Activated naive CD4-positive, alpha-beta T cell treated with anti-CD3 and anti-CD28 coated beads, Interleukin-2, amount 10 ng/mL, durations not matched to agents 7 days and 5 days (primary cell): ENCODE data around the gene MED23.

Experiments
- CTCF ChIA-PET: fragments of 350-600 bp; sonication (Branson Sonifier 250); formaldehyde crosslinking; loops from one replicate; lab custom pipeline; 2021; ENCODE audit warnings: antibody characterized with exemption; lab: Charles Lee
- DNase-seq: peaks from one replicate; pipeline ENCODE4 v3.0.0-alpha.2; 2020
- H3K27ac Mint-ChIP-seq: one replicate; pipeline ENCODE4 v1.8.0; 2021; ENCODE audit warnings: mild to moderate bottlenecking, moderate library complexity, mixed read lengths
- H3K27me3 Mint-ChIP-seq: one replicate; pipeline ENCODE4 v1.8.0; 2021; ENCODE audit warnings: mild to moderate bottlenecking, mixed read lengths
- H3K36me3 Mint-ChIP-seq: one replicate; pipeline ENCODE4 v1.8.0; 2021; ENCODE audit warnings: mixed read lengths
- H3K4me1 Mint-ChIP-seq: one replicate; pipeline ENCODE4 v1.8.0; 2021; ENCODE audit warnings: mixed read lengths
- H3K4me3 Mint-ChIP-seq: one replicate; pipeline ENCODE4 v1.8.0; 2021; ENCODE audit warnings: mild to moderate bottlenecking, moderate library complexity, mixed read lengths
- H3K9me3 Mint-ChIP-seq: one replicate; pipeline ENCODE4 v1.8.0; 2021; ENCODE audit warnings: mixed read lengths

Gene MED23

DNA sequence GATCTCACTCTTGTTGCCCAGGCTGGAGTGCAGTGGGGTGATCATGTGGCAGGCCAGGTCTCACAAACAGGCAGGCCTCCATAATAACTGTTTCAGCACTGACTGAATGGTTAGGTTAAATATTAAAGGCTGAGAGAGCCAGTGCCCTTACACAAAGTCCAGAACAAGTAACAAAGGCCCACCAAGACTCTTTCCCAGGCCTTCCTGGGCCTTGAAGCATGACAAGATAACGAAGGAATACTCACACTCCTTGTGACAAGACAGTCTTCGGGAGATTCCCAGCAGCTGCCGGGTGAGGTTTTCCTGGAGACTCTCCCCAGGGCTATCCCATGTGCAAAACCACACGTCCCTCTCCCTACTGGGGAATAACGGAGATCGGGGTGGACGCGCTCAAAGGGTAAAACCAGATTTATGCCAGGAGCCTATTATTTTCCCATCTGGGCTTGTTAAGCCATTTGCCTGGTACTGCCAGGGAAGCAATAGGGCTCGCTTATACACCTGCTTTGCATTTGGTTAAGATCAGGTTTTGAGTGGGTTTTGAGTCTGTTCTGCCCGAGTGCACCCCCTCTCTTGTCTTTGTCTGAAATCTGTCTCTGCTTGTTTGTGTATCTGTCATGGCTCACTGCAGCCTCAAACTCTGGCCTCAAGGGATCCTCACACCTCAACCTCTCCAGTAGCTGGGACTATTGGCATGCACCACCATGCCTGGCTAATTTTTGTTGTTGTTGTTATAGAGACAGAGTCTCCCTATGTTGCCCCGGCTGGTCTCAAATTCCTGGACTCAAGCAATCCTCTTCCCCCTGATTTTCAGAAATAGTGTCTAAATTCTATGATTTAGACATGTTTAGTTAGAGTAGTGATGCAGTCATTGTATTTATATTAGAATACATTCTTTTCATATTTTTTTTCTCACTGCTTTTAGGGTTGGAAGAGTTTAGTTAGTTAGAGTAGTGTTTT lies 7.6 kb upstream of the MED23 start:
- Mint-ChIP-seq H3K9me3 (no peaks in the 10 kb centered on the region), H3K27ac (no peak overlapping the region), H3K36me3 (no peaks in the 10 kb centered on the region), H3K4me1 (no peaks in the 10 kb centered on the region), H3K4me3 (no peak overlapping the region), H3K27me3 (no peaks in the 10 kb centered on the region)
- CTCF ChIA-PET, result interaction anchor here (1.0 to 4.8 kb wide), 2 partner anchors 7 to 453 kb away, joined by 3 to 38 read pairs; partner anchors contain the start of gene MED23
- DNase-seq, result no peak

DNA sequence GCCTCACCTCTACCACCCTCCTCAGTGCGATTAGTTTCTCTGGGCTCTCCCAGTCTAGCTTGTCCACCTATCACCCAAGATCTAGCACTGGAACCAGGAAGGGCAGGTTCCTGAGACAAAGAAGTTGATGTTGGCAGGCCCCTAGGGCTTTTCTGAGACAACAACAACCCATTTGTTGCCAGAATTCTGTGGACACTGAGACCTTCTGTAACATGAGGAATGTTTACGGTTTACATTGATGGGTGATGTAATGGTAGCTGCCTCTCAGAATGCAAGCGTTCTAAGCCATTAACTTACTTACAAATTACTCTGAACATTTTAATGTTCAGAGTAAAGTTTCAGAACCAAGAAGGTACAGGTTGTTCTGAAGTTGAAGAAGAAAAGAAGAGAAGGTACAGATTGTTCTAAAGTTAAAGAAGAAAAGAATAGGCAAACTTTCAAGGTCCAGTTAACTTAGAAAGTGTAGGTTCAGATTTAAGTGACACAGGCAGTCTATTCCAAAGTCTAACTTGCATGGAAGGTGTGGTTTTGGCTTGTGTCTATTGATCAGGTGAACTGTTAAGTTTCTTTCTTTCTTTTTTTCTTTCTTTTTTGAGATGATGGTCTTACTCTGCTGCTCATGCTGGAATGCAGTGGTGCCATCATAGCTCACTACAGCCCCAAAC lies 3.7 kb upstream of the MED23 start:
- H3K27me3 Mint-ChIP-seq, result peaks cover 6% of the 10 kb centered on the region
- H3K27ac Mint-ChIP-seq, result no peak overlapping the region
- no peaks in the 10 kb centered on the region for H3K36me3 Mint-ChIP-seq
- CTCF ChIA-PET, result interaction anchor here (0.7 kb wide), 1 partner anchor 112 kb away, joined by 3 read pairs; no protein-coding TSS in a partner anchor
- peaks cover 20% of the 10 kb centered on the region for H3K4me1 Mint-ChIP-seq
- DNase-seq, result no peak
- no peak overlapping the region for H3K4me3 Mint-ChIP-seq
- no peaks in the 10 kb centered on the region for H3K9me3 Mint-ChIP-seq

DNA sequence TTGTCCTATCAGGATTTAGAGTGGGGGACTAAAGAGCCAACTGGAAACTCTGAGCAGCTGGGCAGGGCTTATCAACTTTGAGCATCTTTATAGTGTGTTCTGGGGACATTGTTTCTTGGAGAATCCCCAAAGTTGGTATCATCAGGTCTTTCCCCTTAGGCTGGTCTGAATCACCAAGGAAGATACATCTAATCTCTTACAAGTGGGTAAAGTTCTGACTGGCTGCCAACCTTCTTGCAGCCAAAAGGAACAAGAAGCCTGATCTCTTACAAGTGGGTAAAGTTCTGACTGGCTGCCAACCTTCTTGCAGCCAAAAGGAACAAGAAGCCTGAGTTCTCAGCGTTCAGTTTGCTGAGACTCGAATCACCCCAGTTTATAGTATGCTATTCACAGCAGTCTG lies 1.6 kb upstream of the MED23 start:
- no peak for DNase-seq
- no peak overlapping the region for H3K27ac Mint-ChIP-seq

DNA sequence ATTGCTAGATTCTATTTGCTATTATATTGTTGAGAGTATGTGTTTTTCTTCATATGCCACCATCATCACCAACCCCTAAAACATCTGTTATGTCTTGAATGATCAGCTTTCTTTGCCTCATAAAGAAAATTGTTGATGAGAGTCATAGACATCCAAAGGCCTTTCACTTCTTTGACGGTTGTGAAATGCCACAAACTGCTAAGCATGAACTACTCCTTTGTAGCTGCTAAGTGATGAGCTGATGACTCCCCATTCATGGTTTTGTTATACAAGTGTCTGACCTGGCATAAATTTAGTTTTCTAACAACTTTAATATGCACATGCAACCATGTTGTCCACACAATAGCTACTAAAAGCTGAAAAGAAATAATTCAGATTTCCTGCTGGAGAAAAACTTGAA lies 684 bp upstream of the MED23 start:
- Mint-ChIP-seq H3K36me3 (peaks cover 6% of the 10 kb centered on the region), H3K9me3 (no peaks in the 10 kb centered on the region), H3K4me1 (peaks cover 31% of the 10 kb centered on the region), H3K27me3 (peaks cover 6% of the 10 kb centered on the region), H3K4me3 (peak overlapping the region; percentile 98), H3K27ac (peak overlapping the region; percentile 6)
- CTCF ChIA-PET, result interaction anchor here (0.7 to 2.6 kb wide), 28 partner anchors 10 to 744 kb away, joined by 3 to 38 read pairs (median 4); partner anchors contain the start of gene ENPP3
- DNase-seq, result no peak

More for the DNA sequence above, 1.6 kb upstream of the MED23 start:
- Mint-ChIP-seq H3K4me1 (peaks cover 31% of the 10 kb centered on the region), H3K9me3 (no peaks in the 10 kb centered on the region), H3K27me3 (peaks cover 6% of the 10 kb centered on the region), H3K36me3 (peaks cover 3% of the 10 kb centered on the region), H3K4me3 (no peak overlapping the region)
- CTCF ChIA-PET, result interaction anchor here (1.3 to 2.6 kb wide), 4 partner anchors 9 to 447 kb away, joined by 3 to 38 read pairs (median 9); partner anchors contain the start of gene ENPP3

DNA sequence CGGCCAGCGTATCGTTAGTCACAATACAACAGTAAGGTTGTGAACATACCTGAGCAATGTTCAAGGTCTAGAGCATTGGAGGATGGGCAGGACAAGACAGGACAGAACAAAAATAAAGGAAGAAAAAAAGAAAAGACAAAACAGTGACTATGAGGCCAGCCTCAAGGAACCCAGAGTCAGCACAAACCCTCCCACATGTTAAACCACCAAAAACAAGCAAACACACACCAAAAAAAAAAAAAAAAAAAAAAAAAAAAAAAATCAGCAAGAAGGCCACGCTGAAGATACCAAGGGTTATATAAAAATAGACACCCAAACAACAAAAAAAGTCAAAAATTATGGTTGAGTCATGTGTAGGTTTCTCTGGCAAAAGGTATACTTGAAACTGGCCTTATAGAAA lies 12.8 kb downstream of the MED23 start:
- Mint-ChIP-seq H3K4me1 (no peaks in the 10 kb centered on the region), H3K36me3 (peaks cover 40% of the 10 kb centered on the region), H3K9me3 (no peaks in the 10 kb centered on the region), H3K4me3 (no peak overlapping the region), H3K27ac (no peak overlapping the region), H3K27me3 (no peaks in the 10 kb centered on the region)
- DNase-seq, result no peak
- CTCF ChIA-PET, result no interaction called here

DNA sequence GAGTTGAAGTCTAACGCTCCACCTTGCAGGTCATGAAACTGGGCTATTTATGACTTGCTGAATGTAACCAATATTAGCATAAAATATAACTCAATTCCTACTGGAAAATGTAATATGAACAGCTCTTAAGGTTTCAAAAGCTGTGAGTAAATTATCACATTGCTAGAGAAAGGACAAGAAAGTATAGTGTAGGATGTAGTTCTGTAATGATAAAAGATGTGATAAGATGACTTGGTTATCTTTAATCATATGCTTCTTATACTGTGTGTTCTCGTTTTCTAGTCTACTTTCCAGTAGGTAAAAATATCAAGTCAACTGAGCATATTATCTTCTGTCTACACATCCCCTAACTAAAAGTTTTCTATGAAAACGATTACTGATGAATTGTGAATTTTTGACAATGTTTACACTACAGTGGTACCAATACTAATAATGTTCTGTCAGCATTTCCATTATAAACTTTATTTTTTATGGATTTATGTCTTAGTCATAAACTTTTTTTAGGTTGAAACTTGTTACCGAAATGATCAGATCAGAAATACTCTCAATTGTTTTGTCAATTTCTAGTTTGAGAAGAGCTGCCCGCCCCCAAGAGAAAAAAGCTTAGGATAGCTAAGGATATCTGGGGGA lies 14.6 kb downstream of the MED23 start:
- H3K4me3 Mint-ChIP-seq, result no peak overlapping the region
- H3K9me3 Mint-ChIP-seq, result no peaks in the 10 kb centered on the region
- H3K36me3 Mint-ChIP-seq, result peaks cover 44% of the 10 kb centered on the region
- no peaks in the 10 kb centered on the region for H3K4me1 Mint-ChIP-seq
- no peak overlapping the region for H3K27ac Mint-ChIP-seq
- H3K27me3 Mint-ChIP-seq, result no peaks in the 10 kb centered on the region
- no peak for DNase-seq
- CTCF ChIA-PET, result interaction anchor here (0.8 to 1.3 kb wide), 2 partner anchors 9 to 17 kb away, joined by 3 read pairs; no protein-coding TSS in a partner anchor

DNA sequence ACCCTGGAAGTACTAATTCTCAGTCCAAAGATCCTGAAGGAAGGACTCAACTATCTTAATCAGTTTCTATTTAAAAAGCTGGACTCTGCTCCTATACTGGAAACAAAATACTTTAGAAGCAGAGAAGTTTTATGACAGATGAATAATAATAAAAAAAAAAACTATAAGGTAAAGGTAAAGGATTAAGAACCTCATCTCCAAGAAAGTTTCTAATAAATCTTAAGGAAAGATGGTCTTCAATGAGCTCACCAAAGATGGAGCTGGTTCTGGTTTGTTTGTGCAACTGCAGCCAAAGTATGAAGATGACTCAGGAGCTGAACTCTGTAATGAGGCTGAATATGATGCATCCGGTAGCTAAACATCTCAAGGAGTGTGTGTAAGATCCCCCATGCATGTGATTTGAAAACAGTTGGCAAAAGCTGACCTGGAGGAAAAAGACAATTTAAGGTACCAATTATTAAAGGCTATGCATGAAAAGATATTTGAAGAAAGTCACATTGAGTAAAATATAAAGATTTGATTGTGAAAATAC lies 25.2 kb downstream of the MED23 start:
- H3K36me3 Mint-ChIP-seq, result peaks cover 40% of the 10 kb centered on the region
- DNase-seq, result no peak

DNA sequence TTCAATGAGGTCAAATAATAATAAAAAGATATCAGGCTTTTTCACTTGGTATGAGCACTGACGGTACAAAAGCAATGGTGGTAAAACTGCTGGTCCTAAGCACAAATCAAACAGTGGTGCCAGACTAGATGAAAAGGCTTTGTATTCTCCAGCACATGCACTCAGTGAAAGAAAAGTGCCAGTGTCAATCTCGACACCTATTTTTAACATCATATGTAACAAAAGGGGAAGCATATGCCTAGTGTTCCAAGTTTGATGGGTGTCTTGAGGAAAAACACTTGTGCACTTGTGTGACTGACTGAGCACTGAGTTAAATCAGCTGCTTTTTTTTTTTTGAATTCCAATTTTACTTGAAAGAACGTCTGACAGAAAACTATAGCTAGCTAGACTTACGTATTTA lies 27.3 kb downstream of the MED23 start:
- no peaks in the 10 kb centered on the region for H3K9me3 Mint-ChIP-seq
- H3K4me1 Mint-ChIP-seq, result no peaks in the 10 kb centered on the region
- CTCF ChIA-PET, result no interaction called here
- H3K27ac Mint-ChIP-seq, result no peak overlapping the region
- H3K36me3 Mint-ChIP-seq, result peaks cover 36% of the 10 kb centered on the region
- H3K4me3 Mint-ChIP-seq, result no peak overlapping the region
- no peak for DNase-seq
- no peaks in the 10 kb centered on the region for H3K27me3 Mint-ChIP-seq

More for the DNA sequence above, 25.2 kb downstream of the MED23 start:
- no peaks in the 10 kb centered on the region for H3K27me3 Mint-ChIP-seq
- H3K27ac Mint-ChIP-seq, result no peak overlapping the region
- no peaks in the 10 kb centered on the region for H3K9me3 Mint-ChIP-seq
- H3K4me3 Mint-ChIP-seq, result no peak overlapping the region
- no peaks in the 10 kb centered on the region for H3K4me1 Mint-ChIP-seq
- CTCF ChIA-PET, result interaction anchor here (0.8 to 1.3 kb wide), 2 partner anchors 11 to 83 kb away, joined by 3 to 4 read pairs; no protein-coding TSS in a partner anchor

DNA sequence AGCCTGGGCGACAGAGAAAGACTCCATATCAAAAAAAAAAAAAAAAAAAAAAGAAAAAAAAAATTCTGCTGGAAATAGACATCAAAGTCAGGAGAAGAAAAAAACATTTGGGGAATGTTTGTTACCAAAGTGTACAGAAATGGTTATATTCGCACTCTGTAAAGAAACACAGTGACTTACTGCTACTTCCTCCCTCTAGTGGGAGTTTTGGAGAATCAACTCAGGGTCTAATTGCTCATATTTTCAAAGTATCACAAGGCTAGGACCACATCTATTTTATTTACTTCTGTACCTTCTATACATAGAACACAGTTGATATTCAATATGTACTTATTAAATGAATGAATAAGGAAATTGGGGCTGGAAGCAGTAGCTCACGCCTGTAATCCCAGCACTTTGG lies 30.6 kb downstream of the MED23 start:
- no peaks in the 10 kb centered on the region for H3K4me1 Mint-ChIP-seq
- H3K4me3 Mint-ChIP-seq, result no peak overlapping the region
- peaks cover 46% of the 10 kb centered on the region for H3K36me3 Mint-ChIP-seq
- no peak overlapping the region for H3K27ac Mint-ChIP-seq
- DNase-seq, result no peak
- CTCF ChIA-PET, result interaction anchor here (0.6 to 1.0 kb wide), 3 partner anchors 31 to 386 kb away, joined by 3 to 4 read pairs (median 3); no protein-coding TSS in a partner anchor
- no peaks in the 10 kb centered on the region for H3K9me3 Mint-ChIP-seq
- H3K27me3 Mint-ChIP-seq, result no peaks in the 10 kb centered on the region

DNA sequence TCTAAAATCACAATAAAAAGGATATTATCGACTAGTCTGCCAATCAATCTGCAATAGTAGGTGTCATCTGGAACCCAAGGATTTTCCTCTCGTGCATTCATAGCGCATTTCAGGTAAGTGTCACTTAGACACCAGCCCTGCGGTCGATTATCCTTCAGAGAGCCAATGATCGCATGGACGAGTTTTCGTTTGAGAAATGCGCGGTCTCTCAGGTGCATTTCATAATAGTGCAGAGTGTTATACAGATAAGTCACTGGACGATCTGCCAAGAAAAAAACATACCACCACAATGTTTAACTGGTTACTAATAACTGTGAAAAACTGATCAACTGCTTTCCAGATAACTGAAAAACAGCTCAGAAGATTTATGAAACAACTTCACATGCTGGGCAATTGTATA lies 34.0 kb downstream of the MED23 start:
- no peak for DNase-seq
- H3K4me3 Mint-ChIP-seq, result no peak overlapping the region

DNA sequence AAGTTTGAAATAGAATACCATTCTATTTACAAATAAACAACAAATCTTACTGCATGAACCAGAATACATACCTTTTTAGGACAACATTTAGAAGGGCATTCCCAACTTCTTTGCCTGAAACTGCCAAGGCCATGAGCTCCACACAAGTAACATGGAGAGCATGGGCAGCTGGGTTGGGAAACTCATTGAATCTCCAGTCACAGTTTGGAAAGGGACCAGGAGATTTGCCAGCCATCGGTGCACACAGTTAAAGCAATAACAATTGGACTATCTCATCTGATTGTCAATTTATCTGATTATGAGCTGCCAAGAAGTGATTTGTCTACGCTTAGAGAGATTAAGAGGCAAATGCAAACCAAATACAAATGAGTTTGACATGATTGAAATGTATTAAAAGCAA lies 35.1 kb downstream of the MED23 start:
- Mint-ChIP-seq H3K4me3 (no peak overlapping the region), H3K9me3 (no peaks in the 10 kb centered on the region), H3K27ac (no peak overlapping the region), H3K36me3 (peaks cover 45% of the 10 kb centered on the region), H3K27me3 (no peaks in the 10 kb centered on the region), H3K4me1 (no peaks in the 10 kb centered on the region)
- no peak for DNase-seq
- CTCF ChIA-PET, result interaction anchor here (2.5 kb wide), 1 partner anchor 35 kb away, joined by 9 read pairs; the partner anchor contains the start of gene MED23

More for the DNA sequence above, 34.0 kb downstream of the MED23 start:
- no peaks in the 10 kb centered on the region for H3K27me3 Mint-ChIP-seq
- H3K27ac Mint-ChIP-seq, result no peak overlapping the region
- H3K4me1 Mint-ChIP-seq, result no peaks in the 10 kb centered on the region
- no peaks in the 10 kb centered on the region for H3K9me3 Mint-ChIP-seq
- peaks cover 52% of the 10 kb centered on the region for H3K36me3 Mint-ChIP-seq
- CTCF ChIA-PET, result no interaction called here

DNA sequence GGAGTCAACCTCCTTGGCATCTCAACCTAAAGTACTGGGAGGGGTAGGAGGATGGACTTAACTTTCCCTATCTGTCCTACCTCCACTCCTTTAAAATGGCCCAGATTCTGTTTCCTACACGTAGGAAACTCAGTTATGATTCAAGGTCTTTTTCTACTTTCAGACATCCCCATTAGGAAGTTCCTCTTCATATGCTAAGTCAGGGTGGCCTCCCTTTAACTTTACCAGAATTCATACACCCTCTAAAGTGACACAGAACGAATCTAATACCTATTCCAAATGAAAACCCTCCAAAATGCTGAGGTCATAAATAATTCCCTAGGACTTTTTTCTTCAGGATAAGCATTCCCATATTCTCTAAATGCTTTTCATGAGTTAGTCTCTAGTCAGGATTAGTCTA lies 39.4 kb downstream of the MED23 start:
- no peaks in the 10 kb centered on the region for H3K9me3 Mint-ChIP-seq
- CTCF ChIA-PET, result no interaction called here
- no peaks in the 10 kb centered on the region for H3K27me3 Mint-ChIP-seq
- H3K36me3 Mint-ChIP-seq, result peaks cover 44% of the 10 kb centered on the region
- no peak overlapping the region for H3K27ac Mint-ChIP-seq
- DNase-seq, result no peak
- no peak overlapping the region for H3K4me3 Mint-ChIP-seq
- H3K4me1 Mint-ChIP-seq, result no peaks in the 10 kb centered on the region

DNA sequence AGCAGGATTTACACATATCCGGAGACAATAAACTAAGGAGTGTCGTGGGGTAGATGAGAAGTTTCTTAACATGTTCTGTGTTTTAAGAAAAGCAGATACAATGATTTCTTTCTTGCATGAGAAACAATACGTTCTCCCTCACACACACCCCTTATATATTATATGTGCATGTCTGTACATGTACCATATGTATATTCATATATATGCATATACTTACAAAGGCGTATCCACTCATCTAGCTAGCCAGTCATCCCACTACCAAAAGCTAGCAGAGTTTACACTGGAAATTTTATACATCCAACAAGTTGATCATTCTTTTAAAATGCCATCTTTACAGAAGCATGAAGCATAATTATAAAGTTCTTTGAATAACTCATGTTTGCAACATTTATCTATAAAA lies 40.1 kb downstream of the MED23 start:
- CTCF ChIA-PET, result no interaction called here
- H3K36me3 Mint-ChIP-seq, result peaks cover 42% of the 10 kb centered on the region
- H3K4me3 Mint-ChIP-seq, result no peak overlapping the region

More for the DNA sequence above, 40.1 kb downstream of the MED23 start:
- Mint-ChIP-seq H3K9me3 (no peaks in the 10 kb centered on the region), H3K27ac (no peak overlapping the region), H3K4me1 (no peaks in the 10 kb centered on the region), H3K27me3 (no peaks in the 10 kb centered on the region)
- no peak for DNase-seq
